ENCODE results near the gene RANBP10. TPM values are rescaled to one million over a fixed set of nuclear protein-coding genes. Genes with fewer than 3 reads are reported as not detected.
A peak's percentile ranks its signal among the peaks of the same experiment; 100 is the strongest.

The RANBP10 gene
- total and polyA plus RNA-seq, 2 donors (not counting 3 experiments of a cell fraction or from before 2014, with no cell fraction given), result 25.6 to 28.8 TPM

GRCh38 chr16:67764158-67764667 lies 42.1 kb downstream of the RANBP10 start:
- H3K27me3 ChIP-seq (ENCODE audit: control insufficient read depth in 2 of 2, insufficient read depth in 2 of 2, low read length in 2 of 2), result no peaks in the 10 kb centered on the region
- DNase-seq (ENCODE audit: low read depth, low spot score), result peak; percentile 26
- no peaks in the 10 kb centered on the region for H3K9me3 ChIP-seq (replicated peaks; ENCODE audit: control insufficient read depth, insufficient read depth, low read length)
- FAIRE-seq, result peak; percentile 67
- no TSS peak for BruUV-seq (replicated peaks)
- peaks cover 2% of the 10 kb centered on the region for H3K79me2 ChIP-seq (ENCODE audit: control insufficient read depth, insufficient read depth, low read length)
- H3K36me3 ChIP-seq (ENCODE audit: control insufficient read depth in 2 of 2, extremely low read depth in 1 of 2, insufficient read depth in 2 of 2, low read length in 2 of 2), result peaks cover 0 to 11% of the 10 kb centered on the region in 2 experiments
- H3K4me2 ChIP-seq (ENCODE audit: insufficient read depth, low read length), result no peak overlapping the region
- no peak overlapping the region for H3K4me3 ChIP-seq (replicated peaks in 1 of 3; ENCODE audit: insufficient read depth in 1 of 3, low read depth in 1 of 3, low read length in 3 of 3)
- H3K9me1 ChIP-seq (replicated peaks; ENCODE audit: control insufficient read depth, extremely low read depth, insufficient read depth, low read length), result no peaks in the 10 kb centered on the region
- H2AFZ ChIP-seq (ENCODE audit: low read depth, low read length), result no peak overlapping the region
- ChIA-PET POLR2A (no interaction called here), CTCF (interaction anchor here (1.0 kb wide), 1 partner anchor 45 kb away, joined by 3 read pairs; the partner anchor contains the start of gene GFOD2)
- intact Hi-C loops (cut with micrococcal nuclease), result no loop called here
- peaks cover 12% of the 10 kb centered on the region for H3K4me1 ChIP-seq (ENCODE audit: control insufficient read depth, extremely low read depth, insufficient read depth, low read length)
- H4K20me1 ChIP-seq (replicated peaks; ENCODE audit: control insufficient read depth, extremely low read depth, insufficient read depth, low read length), result no peaks in the 10 kb centered on the region
- no peak overlapping the region for H3K9ac ChIP-seq (replicated peaks; ENCODE audit: extremely low read depth, insufficient read depth, low read length)
- no peak overlapping the region for H3K27ac ChIP-seq (ENCODE audit: insufficient read depth, low read depth, low read length)
- TF ChIP-seq EZH2 (IDR thresholded peaks at IDR 0.05; ENCODE audit: borderline replicate concordance, low read depth, low read length, severe bottlenecking), result no peak
- TF ChIP-seq, protein P1, sequence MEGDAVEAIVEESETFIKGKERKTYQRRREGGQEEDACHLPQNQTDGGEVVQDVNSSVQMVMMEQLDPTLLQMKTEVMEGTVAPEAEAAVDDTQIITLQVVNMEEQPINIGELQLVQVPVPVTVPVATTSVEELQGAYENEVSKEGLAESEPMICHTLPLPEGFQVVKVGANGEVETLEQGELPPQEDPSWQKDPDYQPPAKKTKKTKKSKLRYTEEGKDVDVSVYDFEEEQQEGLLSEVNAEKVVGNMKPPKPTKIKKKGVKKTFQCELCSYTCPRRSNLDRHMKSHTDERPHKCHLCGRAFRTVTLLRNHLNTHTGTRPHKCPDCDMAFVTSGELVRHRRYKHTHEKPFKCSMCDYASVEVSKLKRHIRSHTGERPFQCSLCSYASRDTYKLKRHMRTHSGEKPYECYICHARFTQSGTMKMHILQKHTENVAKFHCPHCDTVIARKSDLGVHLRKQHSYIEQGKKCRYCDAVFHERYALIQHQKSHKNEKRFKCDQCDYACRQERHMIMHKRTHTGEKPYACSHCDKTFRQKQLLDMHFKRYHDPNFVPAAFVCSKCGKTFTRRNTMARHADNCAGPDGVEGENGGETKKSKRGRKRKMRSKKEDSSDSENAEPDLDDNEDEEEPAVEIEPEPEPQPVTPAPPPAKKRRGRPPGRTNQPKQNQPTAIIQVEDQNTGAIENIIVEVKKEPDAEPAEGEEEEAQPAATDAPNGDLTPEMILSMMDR (IDR thresholded peaks at IDR 0.05; ENCODE audit: extremely low read depth in 1 of 2, insufficient read depth in 1 of 2, low read depth in 1 of 2, low read length in 2 of 2), result no peak
- TF ChIP-seq FOS (IDR thresholded peaks at IDR 0.05; ENCODE audit: borderline replicate concordance, insufficient read depth, low read length), result no peak
- no peak for TF ChIP-seq MYC (IDR thresholded peaks at IDR 0.05; ENCODE audit: low read depth, low read length)
- no peak for TF ChIP-seq GATA2 (IDR thresholded peaks at IDR 0.05; ENCODE audit: insufficient read depth, insufficient read length, low read depth, low read length)
- no peak for TF ChIP-seq POLR2AphosphoS5 (IDR thresholded peaks at IDR 0.05; ENCODE audit: insufficient read depth, low read depth, low read length)
- dilution Hi-C loops (cut with MboI; ENCODE audit: extremely low pct_ligation_motif_present, low sequenced_read_pairs), result no loop called here

Data from endothelial cell of umbilical vein (primary cell).